Progenitor cell of endocrine pancreas (in vitro differentiated cells): Measurements from ENCODE around the gene HMGXB4. TPM values are rescaled to one million over a fixed set of nuclear protein-coding genes. Genes with fewer than 3 reads are reported as not detected.

Experiments used
- DNase-seq: peaks from one replicate; pipeline ENCODE4 v3.0.0; 2021; ENCODE audit warnings: low spot score; ENCODE audit not compliant: unreplicated experiment
- H3K27ac Mint-ChIP-seq: 2 replicates; pipeline ENCODE4 v1.8.0; 2021; ENCODE audit warnings: mild to moderate bottlenecking, moderate library complexity, mixed read lengths
- H3K27me3 Mint-ChIP-seq: 2 replicates; pipeline ENCODE4 v1.8.0; 2021; ENCODE audit warnings: mixed read lengths
- H3K36me3 Mint-ChIP-seq: 2 replicates; pipeline ENCODE4 v1.8.0; 2022; ENCODE audit warnings: mixed read lengths; ENCODE audit not compliant: insufficient read depth
- H3K4me1 Mint-ChIP-seq: 2 replicates; pipeline ENCODE4 v1.8.0; 2021; ENCODE audit warnings: low read depth, mixed read lengths
- H3K4me3 Mint-ChIP-seq: 2 replicates; pipeline ENCODE4 v1.8.0; 2021; ENCODE audit warnings: low read depth, mild to moderate bottlenecking, moderate library complexity, mixed read lengths
- H3K9me3 Mint-ChIP-seq: 2 replicates; pipeline ENCODE4 v1.8.0; 2021; ENCODE audit warnings: low read depth, mixed read lengths
- total RNA-seq: library from RNA; stranded (reverse); gene quantifications from 2 replicates; pipeline ENCODE4 v1.2.1, GENCODE V29; 2021
- TF ChIP-seq, protein P1 (sequence below): fragments of 200-600 bp; sonication (generic); IDR thresholded peaks from one replicate; pipeline ENCODE4 v1.5.0; 2021; ENCODE audit warnings: antibody characterized with exemption, mild to moderate bottlenecking; ENCODE audit not compliant: unreplicated experiment

The HMGXB4 gene
- total RNA-seq, 1 donor from 2014 or later = 25.0 TPM

DNA sequence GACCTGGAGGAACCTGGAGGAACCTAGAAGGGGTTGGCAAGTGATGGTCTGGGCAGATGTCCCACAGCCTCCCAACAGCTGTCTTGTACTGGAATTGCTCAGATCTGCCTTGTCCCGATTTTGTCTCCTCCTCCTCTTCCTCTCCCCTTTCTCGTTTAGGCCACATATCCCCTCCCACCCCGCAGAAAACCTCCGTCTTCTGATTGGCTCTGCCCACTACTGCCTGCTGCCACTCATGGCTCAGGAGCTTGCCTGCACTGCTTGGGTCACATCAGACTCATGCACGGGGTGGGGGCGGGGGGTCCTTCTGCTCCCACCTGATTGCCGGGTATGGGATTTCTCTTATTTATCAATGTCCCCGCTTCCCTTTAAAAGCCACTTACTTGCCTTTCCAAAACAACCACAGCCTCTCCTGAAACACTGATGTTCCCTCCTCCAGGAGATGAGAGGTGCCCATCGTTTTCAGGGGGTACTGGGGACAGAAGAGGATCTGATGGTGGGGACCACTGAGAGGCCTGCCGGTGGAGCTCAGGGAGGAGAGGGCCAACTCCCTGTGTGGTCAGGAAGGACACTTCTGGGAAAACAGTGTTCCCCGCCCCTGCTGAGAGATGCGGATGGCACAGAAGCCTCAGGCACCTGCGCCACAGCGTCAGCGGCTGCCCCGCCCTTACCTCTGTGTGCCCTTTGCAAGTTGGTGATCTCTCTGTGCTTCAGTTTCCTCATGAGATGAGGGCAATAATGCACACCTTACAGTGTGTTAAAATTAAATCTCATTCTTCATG lies 57.1 kb downstream of the HMGXB4 start:
- H3K36me3 Mint-ChIP-seq = no peaks in the 10 kb centered on the region
- H3K4me3 Mint-ChIP-seq = no peak overlapping the region
- DNase-seq = no peak
- TF ChIP-seq, protein P1, sequence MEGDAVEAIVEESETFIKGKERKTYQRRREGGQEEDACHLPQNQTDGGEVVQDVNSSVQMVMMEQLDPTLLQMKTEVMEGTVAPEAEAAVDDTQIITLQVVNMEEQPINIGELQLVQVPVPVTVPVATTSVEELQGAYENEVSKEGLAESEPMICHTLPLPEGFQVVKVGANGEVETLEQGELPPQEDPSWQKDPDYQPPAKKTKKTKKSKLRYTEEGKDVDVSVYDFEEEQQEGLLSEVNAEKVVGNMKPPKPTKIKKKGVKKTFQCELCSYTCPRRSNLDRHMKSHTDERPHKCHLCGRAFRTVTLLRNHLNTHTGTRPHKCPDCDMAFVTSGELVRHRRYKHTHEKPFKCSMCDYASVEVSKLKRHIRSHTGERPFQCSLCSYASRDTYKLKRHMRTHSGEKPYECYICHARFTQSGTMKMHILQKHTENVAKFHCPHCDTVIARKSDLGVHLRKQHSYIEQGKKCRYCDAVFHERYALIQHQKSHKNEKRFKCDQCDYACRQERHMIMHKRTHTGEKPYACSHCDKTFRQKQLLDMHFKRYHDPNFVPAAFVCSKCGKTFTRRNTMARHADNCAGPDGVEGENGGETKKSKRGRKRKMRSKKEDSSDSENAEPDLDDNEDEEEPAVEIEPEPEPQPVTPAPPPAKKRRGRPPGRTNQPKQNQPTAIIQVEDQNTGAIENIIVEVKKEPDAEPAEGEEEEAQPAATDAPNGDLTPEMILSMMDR = no peak
- H3K4me1 Mint-ChIP-seq = peaks cover 34% of the 10 kb centered on the region
- H3K9me3 Mint-ChIP-seq = no peaks in the 10 kb centered on the region
- H3K27ac Mint-ChIP-seq = no peak overlapping the region
- H3K27me3 Mint-ChIP-seq = no peaks in the 10 kb centered on the region

DNA sequence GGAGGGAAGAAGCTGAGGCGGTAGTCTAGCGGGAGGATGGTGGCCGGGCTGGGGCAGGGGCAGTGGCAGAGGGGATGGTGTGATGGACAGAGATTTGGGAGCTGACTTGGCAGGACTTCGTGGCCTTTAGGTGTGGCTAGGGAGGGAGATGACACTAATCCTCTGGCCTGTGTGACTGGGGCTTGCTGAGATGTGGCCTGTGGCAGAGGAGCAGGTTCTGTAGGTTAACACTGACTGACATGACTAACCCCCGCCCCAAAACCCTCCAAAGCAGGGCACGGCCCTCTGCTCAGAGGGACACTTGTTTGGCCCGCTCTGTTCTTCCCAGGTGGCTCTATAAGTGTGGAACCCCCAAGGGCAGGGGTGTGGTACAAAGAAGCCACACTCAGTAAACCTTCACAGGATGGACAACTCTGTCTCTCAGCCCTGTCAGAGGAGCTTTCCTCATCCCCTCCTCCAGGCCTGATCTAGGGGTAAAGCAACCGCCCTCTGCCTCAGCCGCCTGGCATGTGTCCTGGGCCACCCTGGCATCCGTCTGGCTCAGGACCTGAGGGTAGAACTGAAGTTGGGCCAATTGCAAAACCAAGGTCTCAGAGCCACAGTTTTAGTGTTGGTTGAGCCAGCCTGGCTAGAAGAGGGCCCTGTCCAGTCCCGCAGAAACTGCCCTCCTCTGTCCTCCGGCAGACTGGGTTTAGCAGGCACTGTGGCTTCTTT lies 58.0 kb downstream of the HMGXB4 start:
- H3K27ac Mint-ChIP-seq = no peak overlapping the region
- TF ChIP-seq, protein P1 = no peak
- no peak overlapping the region for H3K4me3 Mint-ChIP-seq
- no peak for DNase-seq
- no peaks in the 10 kb centered on the region for H3K36me3 Mint-ChIP-seq
- no peaks in the 10 kb centered on the region for H3K9me3 Mint-ChIP-seq
- H3K27me3 Mint-ChIP-seq = no peaks in the 10 kb centered on the region
- H3K4me1 Mint-ChIP-seq = peaks cover 31% of the 10 kb centered on the region

DNA sequence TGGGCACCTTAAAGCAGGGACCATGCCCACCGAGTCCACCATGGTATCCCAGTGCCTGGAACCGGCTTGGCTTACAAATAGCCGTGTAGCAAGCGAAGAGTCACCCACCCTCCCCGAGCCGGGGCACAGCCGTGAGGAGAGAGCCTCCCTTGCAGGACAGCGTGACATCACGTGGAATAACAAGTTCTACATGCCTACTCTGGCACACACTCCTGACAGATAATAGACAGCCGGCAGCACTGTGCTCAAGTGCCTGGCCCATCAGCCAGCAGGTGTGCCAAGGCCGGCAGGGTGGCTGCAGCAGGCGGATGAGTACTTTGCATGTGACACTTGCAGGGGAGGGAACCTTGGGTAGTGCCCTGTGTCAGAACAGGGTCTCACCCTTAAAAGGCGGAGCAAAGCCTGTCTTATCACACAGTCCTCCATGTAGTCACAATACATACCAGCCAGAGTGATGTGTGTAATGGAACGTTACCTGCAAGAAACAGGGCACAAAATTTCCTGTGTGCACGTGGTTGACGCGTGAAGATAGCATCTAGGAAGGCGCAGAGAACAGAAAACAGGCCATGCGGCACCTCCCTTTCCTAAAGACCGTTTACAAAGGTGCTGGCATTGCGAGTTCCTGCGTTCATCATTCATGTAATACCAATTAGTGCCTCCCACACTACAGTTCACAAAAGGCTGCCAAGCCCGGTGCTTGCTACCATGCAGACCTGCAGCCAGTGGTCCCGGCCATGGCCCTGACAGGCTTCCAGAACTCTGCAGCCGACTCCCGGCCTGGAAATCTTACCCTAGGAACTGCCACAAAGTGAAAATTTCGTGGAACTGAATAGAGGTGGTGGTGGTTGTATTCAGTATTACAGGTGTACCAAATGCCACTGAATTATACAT lies 58.8 kb downstream of the HMGXB4 start:
- Mint-ChIP-seq H3K27ac (no peak overlapping the region), H3K27me3 (no peaks in the 10 kb centered on the region), H3K9me3 (no peaks in the 10 kb centered on the region), H3K36me3 (no peaks in the 10 kb centered on the region), H3K4me3 (no peak overlapping the region), H3K4me1 (peaks cover 23% of the 10 kb centered on the region)
- no peak for DNase-seq
- TF ChIP-seq, protein P1 = no peak

DNA sequence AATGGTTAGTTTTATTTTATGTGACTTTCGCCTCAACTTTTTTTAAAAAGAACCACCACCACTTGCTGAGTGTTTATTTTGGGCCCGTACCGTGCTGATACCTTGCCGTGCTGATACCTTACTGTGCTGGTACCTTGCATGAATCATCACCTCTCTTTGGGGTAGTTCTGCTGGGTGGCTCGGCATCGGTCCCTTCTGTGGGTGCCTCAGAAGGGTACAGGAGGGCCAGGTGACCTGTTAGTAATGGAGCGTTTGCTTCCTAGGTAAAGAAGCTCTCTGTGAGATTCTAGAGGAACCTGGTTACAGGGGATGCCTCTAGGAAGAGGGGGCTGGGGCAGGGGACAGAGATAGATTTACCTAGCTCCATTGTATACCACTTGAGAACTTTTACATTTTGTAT lies 59.5 kb downstream of the HMGXB4 start:
- H3K27me3 Mint-ChIP-seq = no peaks in the 10 kb centered on the region
- TF ChIP-seq, protein P1 = no peak
- H3K27ac Mint-ChIP-seq = no peak overlapping the region
- peaks cover 17% of the 10 kb centered on the region for H3K4me1 Mint-ChIP-seq
- H3K36me3 Mint-ChIP-seq = peaks cover 2% of the 10 kb centered on the region
- no peaks in the 10 kb centered on the region for H3K9me3 Mint-ChIP-seq
- no peak for DNase-seq
- H3K4me3 Mint-ChIP-seq = no peak overlapping the region
